Gastroesophageal sphincter (tissue), 3 donors: ENCODE measurements around the gene PER2.

Experiments used
- EP300 ChIP-seq: sonication (generic); formaldehyde crosslinking; IDR thresholded peaks from one replicate; pipeline ENCODE4 v1.6.1; 2017; ENCODE audit warnings: antibody characterized with exemption, mild to moderate bottlenecking
- POLR2A ChIP-seq, 2 donors: fragments of 450-650 bp; IDR thresholded peaks; one replicate each; pipeline ENCODE4 v1.6.1; 2017; ENCODE audit warnings: antibody characterized with exemption in 2 of 2, mild to moderate bottlenecking in 2 of 2, moderate library complexity in 1 of 2
- POLR2AphosphoS5 ChIP-seq: sonication (generic); formaldehyde crosslinking; IDR thresholded peaks from one replicate; pipeline ENCODE4 v1.6.1; 2017; ENCODE audit warnings: antibody characterized with exemption
- TF ChIP-seq, protein P1 (sequence below), 4 experiments: fragments of 200-600 bp in 2 of 4; fragments of 450-650 bp in 2 of 4; sonication (generic) in 1 of 4; IDR thresholded peaks; one replicate each; pipeline ENCODE4 v1.5.1; 2017 to 2019; ENCODE audit warnings: antibody characterized with exemption in 4 of 4, mild to moderate bottlenecking in 2 of 4, moderate library complexity in 2 of 4

DNA sequence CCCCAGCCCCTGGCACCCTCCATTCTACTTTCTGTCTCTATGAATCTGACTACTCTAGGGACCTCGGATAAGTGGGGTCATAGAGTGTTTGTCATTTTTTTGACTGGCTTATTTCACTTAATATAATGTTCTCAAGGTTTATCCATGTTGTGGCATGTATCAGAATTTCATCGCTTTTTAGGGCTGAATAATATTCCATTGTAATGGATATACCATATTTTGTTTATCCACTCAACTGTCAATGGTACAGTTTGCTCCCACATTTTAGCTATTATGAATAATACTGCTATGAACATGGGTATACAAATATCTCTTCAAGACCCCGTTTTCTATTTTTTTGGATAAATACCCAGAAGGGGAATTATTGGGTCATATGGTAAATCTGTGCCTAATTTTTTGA is 39.3 kb upstream of the PER2 start:
- TF ChIP-seq POLR2A (IDR thresholded peaks at IDR 0.05) = no peak
- TF ChIP-seq, protein P1, sequence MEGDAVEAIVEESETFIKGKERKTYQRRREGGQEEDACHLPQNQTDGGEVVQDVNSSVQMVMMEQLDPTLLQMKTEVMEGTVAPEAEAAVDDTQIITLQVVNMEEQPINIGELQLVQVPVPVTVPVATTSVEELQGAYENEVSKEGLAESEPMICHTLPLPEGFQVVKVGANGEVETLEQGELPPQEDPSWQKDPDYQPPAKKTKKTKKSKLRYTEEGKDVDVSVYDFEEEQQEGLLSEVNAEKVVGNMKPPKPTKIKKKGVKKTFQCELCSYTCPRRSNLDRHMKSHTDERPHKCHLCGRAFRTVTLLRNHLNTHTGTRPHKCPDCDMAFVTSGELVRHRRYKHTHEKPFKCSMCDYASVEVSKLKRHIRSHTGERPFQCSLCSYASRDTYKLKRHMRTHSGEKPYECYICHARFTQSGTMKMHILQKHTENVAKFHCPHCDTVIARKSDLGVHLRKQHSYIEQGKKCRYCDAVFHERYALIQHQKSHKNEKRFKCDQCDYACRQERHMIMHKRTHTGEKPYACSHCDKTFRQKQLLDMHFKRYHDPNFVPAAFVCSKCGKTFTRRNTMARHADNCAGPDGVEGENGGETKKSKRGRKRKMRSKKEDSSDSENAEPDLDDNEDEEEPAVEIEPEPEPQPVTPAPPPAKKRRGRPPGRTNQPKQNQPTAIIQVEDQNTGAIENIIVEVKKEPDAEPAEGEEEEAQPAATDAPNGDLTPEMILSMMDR (IDR thresholded peaks at IDR 0.05) = no peak
- no peak for TF ChIP-seq POLR2AphosphoS5
- TF ChIP-seq EP300 = no peak
